GM19099 (cell line): Measurements from ENCODE around the gene COL23A1.

Source experiments
- POLR2A ChIP-seq: IDR thresholded peaks from 3 replicates; pipeline ENCODE4 v1.6.1; 2011; ENCODE audit warnings: low read depth; ENCODE audit not compliant: insufficient read length; ENCODE audit errors: extremely low read depth

COL23A1 gene

GRCh38 chr5:178429491-178430185 is 160.6 kb downstream of the COL23A1 start:
- no peak for TF ChIP-seq POLR2A

- TF ChIP-seq POLR2A: no peak
Observed at GRCh38 chr5:178429156-178429468, 161.1 kb downstream of the COL23A1 start.

GRCh38 chr5:178428341-178429155 is 161.6 kb downstream of the COL23A1 start:
- no peak for TF ChIP-seq POLR2A

GRCh38 chr5:178427576-178428197 is 162.5 kb downstream of the COL23A1 start:
- TF ChIP-seq POLR2A: no peak

GRCh38 chr5:178426326-178427130 is 163.7 kb downstream of the COL23A1 start:
- TF ChIP-seq POLR2A: no peak

DNA sequence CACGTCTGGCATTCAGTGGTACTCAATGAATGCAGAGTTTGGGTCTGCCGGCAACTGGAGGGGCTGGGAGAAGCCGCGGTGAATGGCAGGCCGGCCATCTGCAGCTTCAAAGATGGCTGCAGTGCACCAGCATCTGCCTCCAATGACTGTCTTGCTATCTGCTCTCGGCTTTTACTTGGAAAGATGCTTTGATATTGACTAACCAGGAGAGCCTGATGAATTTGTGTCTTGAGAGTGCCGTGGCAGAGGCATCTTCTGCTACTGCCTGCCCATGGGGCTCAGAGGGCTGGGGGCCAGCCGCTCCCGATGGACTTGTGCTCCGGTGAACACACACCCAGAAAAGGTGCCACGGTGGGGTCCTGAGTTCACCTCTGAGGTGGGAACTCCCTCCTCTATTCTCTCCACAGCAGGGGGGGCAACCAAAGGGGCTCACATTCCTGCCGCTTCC is 164.5 kb downstream of the COL23A1 start:
- TF ChIP-seq POLR2A: no peak

DNA sequence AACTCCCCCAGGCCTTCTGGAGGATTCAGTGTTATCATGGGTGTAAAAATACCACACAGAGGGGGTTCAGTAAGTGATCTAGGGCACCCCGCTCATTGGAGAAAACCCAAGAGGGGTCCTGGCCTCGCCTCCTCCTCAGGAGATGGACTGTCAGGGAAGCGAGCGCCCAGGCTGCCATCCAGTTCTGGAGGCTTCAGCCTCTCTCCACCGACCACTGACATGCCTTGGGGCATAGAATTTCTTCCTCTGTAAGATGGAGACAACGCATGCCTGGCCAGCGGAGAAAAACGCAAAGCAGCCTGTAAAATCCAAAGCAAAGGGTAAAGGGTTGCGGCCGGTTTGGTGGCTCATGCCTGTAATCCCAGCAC is 165.4 kb downstream of the COL23A1 start:
- no peak for TF ChIP-seq POLR2A

GRCh38 chr5:178423901-178424809 is 166.0 kb downstream of the COL23A1 start:
- no peak for TF ChIP-seq POLR2A

- no peak for TF ChIP-seq POLR2A
Observed at GRCh38 chr5:178423431-178423830, 166.8 kb downstream of the COL23A1 start.

GRCh38 chr5:178422400-178422775 is 167.8 kb downstream of the COL23A1 start:
- TF ChIP-seq POLR2A: no peak

DNA sequence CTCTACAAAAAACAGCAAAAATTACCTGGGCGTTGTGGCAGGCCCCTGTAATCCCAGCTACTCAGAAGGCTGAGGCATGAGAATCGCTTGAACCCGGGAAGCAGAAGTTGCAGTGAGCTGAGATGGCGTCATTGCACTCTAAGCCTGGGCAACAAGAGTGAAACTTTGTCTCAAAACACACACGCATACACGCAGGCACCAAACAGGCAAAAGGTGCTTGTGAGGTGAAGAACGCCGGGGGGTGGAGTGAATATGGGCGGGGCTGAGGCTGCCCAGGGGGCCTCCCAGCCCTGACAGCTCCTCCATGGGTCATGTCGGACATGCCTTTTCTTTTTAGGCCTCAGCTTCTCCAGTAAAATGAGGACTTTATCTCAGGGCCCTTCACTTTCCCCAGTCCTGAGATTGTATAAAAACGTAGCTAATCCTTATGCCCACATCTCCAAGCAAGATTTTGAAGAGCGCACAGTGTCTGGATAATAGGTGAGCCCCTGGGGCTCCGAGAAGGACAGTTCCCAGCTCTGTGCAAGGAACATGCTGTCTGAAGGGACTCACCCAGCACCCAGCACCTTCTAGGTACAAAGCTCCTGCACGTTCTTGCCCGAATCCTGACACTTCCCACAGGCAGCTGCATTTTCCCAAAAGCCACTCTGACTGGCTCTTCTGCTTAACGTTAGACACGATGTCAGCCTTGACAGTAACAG is 168.3 kb downstream of the COL23A1 start:
- no peak for TF ChIP-seq POLR2A

DNA sequence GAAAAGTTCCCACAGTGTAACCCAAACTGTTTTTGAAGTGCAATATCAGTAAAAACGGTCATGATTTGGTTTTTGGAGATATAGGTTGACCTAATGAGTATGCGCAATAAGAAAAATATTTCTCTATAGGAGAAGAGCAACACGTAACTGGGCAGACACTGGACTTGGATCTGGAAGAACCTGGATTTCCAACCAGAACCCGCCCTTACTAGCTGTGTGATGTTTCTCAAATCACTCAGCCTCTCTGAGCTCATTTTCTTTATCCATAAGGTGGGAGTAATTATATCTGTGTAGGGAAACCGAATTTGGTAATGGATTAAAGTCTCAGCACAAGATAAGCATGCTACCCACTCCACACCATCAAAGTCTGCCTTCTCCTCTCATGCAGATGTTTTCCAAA is 169.1 kb downstream of the COL23A1 start:
- TF ChIP-seq POLR2A: no peak

DNA sequence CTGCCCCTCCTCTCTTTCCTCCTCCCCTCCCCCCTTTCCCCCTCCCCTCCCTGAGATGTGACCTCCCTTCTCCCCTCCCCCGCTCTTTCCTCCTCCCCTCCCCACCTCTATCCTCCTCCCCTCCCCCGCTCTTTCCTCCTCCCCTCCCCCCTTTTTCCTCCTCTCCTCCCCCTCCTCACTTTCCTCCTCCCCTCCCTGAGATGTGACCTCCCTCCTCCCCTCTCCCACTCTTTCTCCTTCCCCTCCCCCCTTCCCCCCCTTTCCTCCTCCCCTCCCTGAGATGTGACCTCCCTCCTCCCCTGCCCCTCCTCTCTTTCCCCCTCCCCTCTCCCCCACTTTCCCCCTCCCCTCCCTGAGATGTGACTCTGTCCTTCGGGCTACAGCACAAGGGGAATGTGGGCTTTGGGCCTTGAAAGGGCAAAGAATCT is 169.8 kb downstream of the COL23A1 start:
- no peak for TF ChIP-seq POLR2A

- no peak for TF ChIP-seq POLR2A
Observed at GRCh38 chr5:178419651-178420050, 170.5 kb downstream of the COL23A1 start.
